H1 (cell line): ENCODE measurements around the gene RRAS2.

Experiments
- EZH2 ChIP-seq: fragments of 200-600 bp; sonication (generic); IDR thresholded peaks from 2 replicates; pipeline ENCODE4 v1.7.1; 2012; ENCODE audit warnings: low read depth, mild to moderate bottlenecking, moderate library complexity, low read length, inconsistent platforms; ENCODE audit not compliant: severe bottlenecking
- POLR2AphosphoS5 ChIP-seq: IDR thresholded peaks from 2 replicates; pipeline ENCODE4 v1.6.1; 2011; ENCODE audit warnings: low read depth, low read length
- RXRA ChIP-seq: IDR thresholded peaks from 2 replicates; pipeline ENCODE4 v1.6.1; 2011; ENCODE audit warnings: low read depth, mild to moderate bottlenecking, low read length, moderate library complexity; ENCODE audit not compliant: insufficient read depth

DNA sequence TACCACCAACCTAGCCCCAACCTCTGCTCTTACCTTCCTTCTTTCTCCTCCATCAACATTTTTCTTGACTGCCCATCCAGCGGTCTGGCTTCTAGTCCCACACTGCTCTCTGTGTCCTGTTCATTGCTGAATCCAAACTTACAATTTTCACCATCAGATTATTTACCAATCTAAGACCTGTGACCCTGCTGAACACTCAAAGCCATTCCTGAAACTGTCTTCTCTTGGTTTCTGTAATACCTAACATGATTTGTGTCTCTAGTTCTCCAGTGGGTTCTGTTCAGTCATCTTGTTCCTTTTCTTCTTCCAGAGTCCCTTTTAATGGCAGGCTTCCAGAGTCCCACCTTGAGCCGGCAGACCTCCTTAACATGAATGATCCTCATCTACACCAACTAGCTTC, 24.1 kb downstream of the RRAS2 start:
- TF ChIP-seq RXRA (no peak), POLR2AphosphoS5 (no peak), EZH2 (no peak)
